Midbrain (tissue), 1 donor: ENCODE measurements around the gene ALG14.

Experiments
- DNase-seq: peaks from one replicate; lab custom pipeline; 2025; lab: John Stamatoyannopoulos, UW

ALG14 gene

DNA sequence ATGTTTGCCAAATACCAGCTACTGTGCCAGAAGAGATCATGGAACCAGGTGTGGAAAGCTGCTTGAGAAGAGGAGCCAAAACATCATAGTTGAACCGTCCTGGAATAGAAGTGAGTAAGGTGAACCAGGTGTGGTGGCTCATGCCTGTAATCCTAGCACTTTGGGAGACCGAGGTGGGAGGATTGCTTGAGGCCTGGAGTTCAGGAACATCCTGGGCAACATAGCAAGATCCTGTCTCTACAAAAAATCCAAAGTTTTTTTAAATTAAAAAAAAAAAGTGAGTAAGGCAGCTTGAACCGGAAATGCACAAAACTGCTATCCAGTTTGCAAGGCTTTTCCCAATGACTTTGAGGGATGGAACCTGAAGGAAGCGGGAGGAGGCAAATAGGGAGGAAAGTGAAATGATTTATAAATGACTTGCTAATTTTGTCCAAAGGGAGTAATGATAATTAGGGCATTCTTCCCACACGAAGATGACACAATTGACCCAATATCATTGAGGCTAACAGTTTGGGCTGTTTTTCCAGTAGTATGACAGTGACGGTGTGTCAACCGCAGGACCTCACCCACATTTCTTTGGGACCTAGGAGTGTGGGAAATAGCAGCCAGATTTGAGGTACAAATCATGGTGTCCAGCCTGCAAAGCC is 144.3 kb downstream of the ALG14 start:
- DNase-seq: no peak

DNA sequence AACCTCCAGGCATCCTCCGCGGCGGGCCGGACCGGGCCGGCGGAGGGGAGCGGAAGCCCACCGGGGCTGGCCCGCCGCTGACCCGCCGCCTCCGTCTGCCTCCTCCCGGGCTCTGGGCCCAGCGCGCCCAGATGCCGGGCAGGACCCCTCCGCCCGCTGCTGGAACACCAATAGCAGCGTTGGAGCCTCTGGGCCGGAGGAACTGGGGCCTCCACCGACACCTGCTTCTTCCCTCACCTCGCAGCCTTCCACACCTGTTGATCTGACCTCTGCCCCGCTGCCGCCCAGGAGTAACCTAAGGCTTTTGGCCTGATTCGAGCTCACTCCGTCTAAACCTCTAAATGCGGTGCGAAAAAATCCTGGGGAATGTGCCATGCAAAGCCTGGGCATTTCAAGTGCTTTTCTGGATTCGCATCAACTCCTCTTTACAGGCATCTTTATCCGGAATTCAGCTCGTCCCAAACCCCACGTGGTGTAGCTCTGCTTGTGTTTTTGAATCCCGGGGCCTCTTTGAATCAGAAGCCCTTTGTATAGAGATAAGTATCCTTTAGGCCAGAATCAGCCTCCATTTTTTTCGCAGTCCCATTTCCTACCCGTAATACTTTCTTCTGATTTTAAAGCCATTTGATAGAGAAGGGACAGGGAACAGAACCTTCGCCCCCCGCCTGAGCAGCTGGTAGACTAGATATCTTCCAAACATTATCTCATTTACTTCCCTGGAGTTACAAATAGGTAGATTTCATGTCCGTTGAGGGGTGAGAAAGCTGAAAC is 145.2 kb downstream of the ALG14 start:
- peak; percentile 70 for DNase-seq

DNA sequence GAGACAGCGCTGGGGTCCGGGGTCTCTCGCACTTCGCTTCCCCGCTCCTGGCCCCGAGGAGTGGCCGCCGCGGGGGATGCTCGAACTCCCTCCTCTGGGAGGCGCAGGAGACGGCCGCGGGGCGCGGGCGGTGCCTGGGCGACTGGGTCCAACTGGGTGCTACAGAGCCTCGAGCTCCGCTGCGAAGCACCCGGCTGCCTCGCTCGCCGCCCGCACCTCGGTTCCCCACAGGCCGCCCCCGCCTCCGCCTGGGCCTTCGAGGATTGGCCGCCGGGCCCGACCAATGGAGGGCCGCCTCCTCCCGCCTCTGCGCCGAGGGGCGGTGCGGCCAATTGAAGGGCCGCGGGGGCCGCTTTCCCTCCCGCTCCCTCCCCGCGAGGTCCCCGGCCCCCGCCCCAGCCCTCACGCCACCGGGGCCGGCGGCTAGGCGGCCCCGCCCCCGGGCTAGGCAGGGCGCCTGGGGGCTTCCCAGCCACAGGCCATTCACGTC is 145.8 kb downstream of the ALG14 start, which contains the start of gene CNN3:
CNN3 (minus strand) TSS at position 196 of the 490 bp plus-strand sequence. CDS start 216 bp downstream, outside the sequence.
- peak; percentile 97 for DNase-seq

DNA sequence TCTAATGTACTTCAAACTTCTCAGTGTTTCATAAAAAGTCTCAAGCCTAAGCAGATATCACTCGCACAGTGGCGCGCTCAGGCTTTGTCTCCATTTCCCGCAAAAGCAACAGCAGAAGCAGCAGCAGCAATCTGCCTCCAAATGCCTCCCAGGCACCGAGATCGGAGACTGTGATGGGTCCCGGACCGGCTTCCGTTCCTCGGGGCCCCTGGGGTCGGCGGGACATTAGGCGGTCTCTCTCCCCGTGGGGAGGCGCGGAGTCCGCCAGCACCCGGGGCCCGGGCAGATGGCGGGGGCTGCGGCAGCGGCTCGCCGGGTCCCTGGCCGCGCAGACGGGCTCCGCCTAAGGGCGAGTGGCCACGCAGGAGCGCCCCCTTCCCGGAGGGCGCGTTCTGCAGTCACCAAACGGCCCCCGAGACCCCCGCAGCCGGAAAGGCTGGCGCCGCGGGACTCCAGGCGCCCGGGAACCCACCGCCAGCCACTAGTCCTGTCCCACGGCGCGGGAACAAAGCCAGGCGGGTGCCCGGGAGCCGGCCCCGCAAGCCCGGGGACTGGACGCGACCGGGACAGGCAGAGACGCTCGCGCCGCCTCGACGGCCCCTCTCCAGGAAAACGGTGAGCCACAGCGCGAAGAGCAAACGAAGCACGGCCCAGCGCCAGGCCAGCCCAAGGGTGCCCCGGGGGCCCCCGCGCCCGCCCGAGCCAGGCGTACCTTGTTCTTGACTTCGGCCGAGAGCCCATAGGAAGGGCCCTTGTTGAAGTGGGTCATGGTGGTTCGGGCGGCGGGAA is 146.4 kb downstream of the ALG14 start:
- DNase-seq: peak; percentile 67

DNA sequence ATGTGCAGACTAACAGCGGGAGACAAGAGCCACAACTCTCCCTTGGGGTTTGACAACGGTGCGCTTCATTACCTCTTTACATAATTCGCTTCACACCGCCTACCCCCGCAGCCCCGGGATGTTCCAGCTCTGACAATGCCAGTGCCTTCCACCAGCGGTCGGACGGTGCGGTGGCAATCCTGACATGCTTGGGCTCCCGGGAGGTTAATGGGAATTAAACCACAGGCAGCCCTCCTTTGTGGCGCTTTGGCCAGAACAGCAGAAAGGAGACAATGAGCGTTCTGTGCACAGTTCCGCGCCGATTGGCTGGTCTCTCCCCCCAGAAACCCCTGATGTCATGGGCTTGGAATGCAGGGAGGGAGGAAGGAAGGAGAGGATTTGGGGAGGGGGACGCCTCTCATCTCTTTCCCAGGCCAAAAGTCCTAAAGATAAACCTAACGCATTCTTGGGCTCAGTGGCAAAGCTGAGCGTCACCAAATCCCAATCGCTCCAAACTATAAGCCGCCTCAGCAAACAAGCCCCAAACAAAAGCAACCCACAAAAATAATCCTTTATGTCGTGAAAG is 147.1 kb downstream of the ALG14 start:
- peak; percentile 84 for DNase-seq

DNA sequence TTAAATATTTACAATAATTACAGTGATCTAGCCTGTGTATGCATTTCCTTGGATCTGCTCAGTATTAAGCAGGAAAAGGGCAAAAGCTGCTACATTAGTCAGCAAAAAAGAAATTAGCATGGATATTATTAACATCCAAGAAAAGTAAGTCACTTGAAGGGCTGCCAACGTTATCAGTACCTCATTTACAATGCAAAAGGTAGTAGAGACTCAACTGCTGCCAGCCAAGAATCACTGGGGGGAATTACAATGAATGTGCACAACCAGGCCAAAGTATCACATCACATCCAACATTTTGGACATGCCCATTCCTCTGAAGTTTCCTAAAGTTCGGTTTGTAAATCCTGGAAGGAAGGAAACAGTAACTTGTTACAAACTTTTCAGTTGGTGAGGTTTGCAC is 147.7 kb downstream of the ALG14 start:
- DNase-seq: no peak
